Nephron progenitor cell (in vitro differentiated cells): ENCODE results near the gene SLC35A1.

Experiments used
- DNase-seq: peaks from one replicate; pipeline ENCODE4 v3.0.0; 2021
- H3K27ac Mint-ChIP-seq: 2 replicates; pipeline ENCODE4 v1.8.0; 2021; ENCODE audit warnings: mild to moderate bottlenecking, moderate library complexity, mixed read lengths
- H3K27me3 Mint-ChIP-seq: 2 replicates; pipeline ENCODE4 v1.8.0; 2021; ENCODE audit warnings: mild to moderate bottlenecking, low read depth, mixed read lengths; ENCODE audit not compliant: poor library complexity
- H3K36me3 Mint-ChIP-seq: 2 replicates; pipeline ENCODE4 v1.8.0; 2021; ENCODE audit warnings: low read depth, mixed read lengths
- H3K4me1 Mint-ChIP-seq: 2 replicates; pipeline ENCODE4 v1.8.0; 2021; ENCODE audit warnings: mixed read lengths
- H3K4me3 Mint-ChIP-seq: 2 replicates; pipeline ENCODE4 v1.8.0; 2021; ENCODE audit warnings: mild to moderate bottlenecking, moderate library complexity, mixed read lengths
- H3K9me3 Mint-ChIP-seq: 2 replicates; pipeline ENCODE4 v1.8.0; 2021; ENCODE audit warnings: mild to moderate bottlenecking, moderate library complexity, mixed read lengths
- CTCF ChIP-seq: fragments of 200-600 bp; sonication (generic); IDR thresholded peaks from 2 replicates; pipeline ENCODE4 v1.5.0; 2021; ENCODE audit warnings: antibody characterized with exemption

SLC35A1 gene

GRCh38 chr6:87501809-87502572 is 29.2 kb downstream of the SLC35A1 start:
- TF ChIP-seq CTCF: no peak
- H3K4me1 Mint-ChIP-seq: no peaks in the 10 kb centered on the region
- no peaks in the 10 kb centered on the region for H3K9me3 Mint-ChIP-seq
- peak overlapping the region; percentile 3 for H3K27ac Mint-ChIP-seq
- H3K4me3 Mint-ChIP-seq: no peak overlapping the region
- peaks cover 31% of the 10 kb centered on the region for H3K36me3 Mint-ChIP-seq
- no peaks in the 10 kb centered on the region for H3K27me3 Mint-ChIP-seq
- no peak for DNase-seq

- H3K27me3 Mint-ChIP-seq: no peaks in the 10 kb centered on the region
- H3K4me1 Mint-ChIP-seq: no peaks in the 10 kb centered on the region
- H3K4me3 Mint-ChIP-seq: no peak overlapping the region
- TF ChIP-seq CTCF: no peak
- H3K36me3 Mint-ChIP-seq: peaks cover 27% of the 10 kb centered on the region
- no peaks in the 10 kb centered on the region for H3K9me3 Mint-ChIP-seq
- no peak for DNase-seq
- H3K27ac Mint-ChIP-seq: peak overlapping the region; percentile 1
Measured at GRCh38 chr6:87504441-87504840, 31.7 kb downstream of the SLC35A1 start.

GRCh38 chr6:87514831-87515230 is 42.1 kb downstream of the SLC35A1 start:
- Mint-ChIP-seq H3K27ac (no peak overlapping the region), H3K9me3 (no peaks in the 10 kb centered on the region), H3K27me3 (peaks cover 4% of the 10 kb centered on the region), H3K4me1 (no peaks in the 10 kb centered on the region), H3K36me3 (peaks cover 55% of the 10 kb centered on the region), H3K4me3 (no peak overlapping the region)
- DNase-seq: no peak
- TF ChIP-seq CTCF: no peak

GRCh38 chr6:87518453-87518852 is 45.7 kb downstream of the SLC35A1 start:
- DNase-seq: no peak
- Mint-ChIP-seq H3K27me3 (peaks cover 4% of the 10 kb centered on the region), H3K27ac (no peak overlapping the region), H3K4me1 (no peaks in the 10 kb centered on the region), H3K9me3 (no peaks in the 10 kb centered on the region), H3K36me3 (peaks cover 64% of the 10 kb centered on the region), H3K4me3 (no peak overlapping the region)
- TF ChIP-seq CTCF: no peak

- DNase-seq: no peak
Measured at GRCh38 chr6:87522686-87523085, 49.9 kb downstream of the SLC35A1 start.

More at GRCh38 chr6:87522686-87523085, 49.9 kb downstream of the SLC35A1 start:
- H3K4me1 Mint-ChIP-seq: no peaks in the 10 kb centered on the region
- TF ChIP-seq CTCF: no peak
- H3K27ac Mint-ChIP-seq: no peak overlapping the region
- H3K4me3 Mint-ChIP-seq: no peak overlapping the region
- H3K36me3 Mint-ChIP-seq: peaks cover 56% of the 10 kb centered on the region
- H3K9me3 Mint-ChIP-seq: no peaks in the 10 kb centered on the region
- no peaks in the 10 kb centered on the region for H3K27me3 Mint-ChIP-seq
